Muscle layer of duodenum (tissue), 2 donors: ENCODE data around the gene AMH.

Experiments used
- H3K27ac ChIP-seq: one replicate; pipeline ENCODE4 v1.7.0; 2013; ENCODE audit warnings: mild to moderate bottlenecking, low read length
- H3K27me3 ChIP-seq: one replicate; pipeline ENCODE4 v1.7.0; 2013; ENCODE audit warnings: low read depth, mild to moderate bottlenecking, control low read depth, low read length
- H3K36me3 ChIP-seq, 2 donors: one replicate each; pipeline ENCODE4 v1.7.0; 2013; ENCODE audit warnings: low read length in 2 of 2, control low read depth in 1 of 2, mild to moderate bottlenecking in 1 of 2; ENCODE audit not compliant: insufficient read depth in 2 of 2, control insufficient read depth in 1 of 2
- H3K4me1 ChIP-seq, 2 donors: one replicate each; pipeline ENCODE4 v1.7.0; 2013; ENCODE audit warnings: low read length in 2 of 2, mild to moderate bottlenecking in 2 of 2, control low read depth in 1 of 2, moderate library complexity in 1 of 2; ENCODE audit not compliant: insufficient read depth in 2 of 2, control insufficient read depth in 1 of 2
- H3K4me3 ChIP-seq, 2 donors: one replicate each; pipeline ENCODE4 v1.7.0; 2013; ENCODE audit warnings: low read length in 2 of 2, low read depth in 1 of 2, mild to moderate bottlenecking in 1 of 2
- H3K9me3 ChIP-seq, 2 donors: one replicate each; pipeline ENCODE4 v1.7.0; 2013; ENCODE audit warnings: low read length in 2 of 2, control low read depth in 1 of 2, mild to moderate bottlenecking in 1 of 2; ENCODE audit not compliant: control insufficient read depth in 1 of 2
- donor health status: healthy.

Gene AMH

GRCh38 chr19:2223391-2223790, 25.7 kb upstream of the AMH start:
- Histone ChIP-seq H3K27ac (no peak overlapping the region), H3K27me3 (no peaks in the 10 kb centered on the region), H3K36me3 (peaks cover 14 to 69% of the 10 kb centered on the region in 2 donors), H3K9me3 (no peaks in the 10 kb centered on the region), H3K4me3 (no peak overlapping the region), H3K4me1 (no peaks in the 10 kb centered on the region)

DNA sequence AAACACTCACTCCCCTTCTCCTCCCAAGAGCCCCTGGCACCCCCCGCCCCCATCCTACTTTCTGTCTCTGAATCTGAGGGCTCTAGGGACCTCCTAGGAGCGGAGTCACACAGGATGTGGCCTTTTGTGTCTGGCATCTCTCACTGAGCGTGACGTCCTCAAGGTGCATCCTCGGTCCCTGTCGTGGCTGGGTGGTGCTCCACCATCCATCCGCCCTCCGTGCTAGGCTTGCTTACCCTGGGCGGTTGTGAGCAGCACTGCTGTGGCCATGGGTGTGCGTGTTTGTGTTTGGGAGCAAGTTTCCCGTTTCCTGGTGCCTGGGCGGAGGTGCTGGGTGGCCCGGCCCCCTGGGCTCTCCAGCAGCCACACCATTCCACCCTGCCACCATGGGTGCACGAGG, 25.2 kb upstream of the AMH start:
- no peak overlapping the region for H3K4me3 ChIP-seq
- H3K27me3 ChIP-seq: no peaks in the 10 kb centered on the region
- no peak overlapping the region for H3K27ac ChIP-seq
- H3K9me3 ChIP-seq: no peaks in the 10 kb centered on the region
- H3K36me3 ChIP-seq: peaks cover 15 to 74% of the 10 kb centered on the region in 2 donors
- no peaks in the 10 kb centered on the region for H3K4me1 ChIP-seq

DNA sequence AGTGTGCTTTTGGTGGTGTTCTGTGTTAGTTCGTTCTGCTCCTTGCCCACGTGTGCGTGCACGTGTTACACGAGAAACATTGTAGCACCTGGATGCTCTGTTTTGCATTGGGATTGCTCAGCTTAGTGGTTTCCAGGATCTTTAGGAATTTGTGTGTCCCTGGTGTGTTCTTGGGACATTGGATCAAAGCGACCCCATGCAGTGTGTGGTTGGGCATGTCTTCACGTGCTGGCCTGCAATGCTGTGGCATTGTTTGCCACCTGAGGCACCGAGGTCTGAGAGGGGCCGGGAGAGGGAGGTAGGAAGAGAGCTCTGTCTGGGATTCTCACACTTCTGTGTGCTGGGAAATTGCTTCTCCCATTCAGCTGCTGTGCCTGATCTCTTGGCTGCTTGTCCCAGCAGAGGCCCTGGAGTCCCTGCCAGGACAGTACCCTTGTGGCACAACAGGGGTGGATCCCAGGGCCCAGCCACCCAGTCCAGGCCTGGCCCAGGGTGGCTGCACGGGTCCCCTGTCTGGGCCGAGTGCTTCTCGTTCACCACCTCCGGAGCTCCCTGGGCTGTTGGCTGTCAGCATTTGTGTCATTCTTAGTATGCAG, 24.3 kb upstream of the AMH start:
- H3K4me3 ChIP-seq: no peak overlapping the region
- H3K4me1 ChIP-seq: no peaks in the 10 kb centered on the region
- no peak overlapping the region for H3K27ac ChIP-seq
- H3K27me3 ChIP-seq: no peaks in the 10 kb centered on the region
- H3K9me3 ChIP-seq: no peaks in the 10 kb centered on the region
- H3K36me3 ChIP-seq: peaks cover 18 to 74% of the 10 kb centered on the region in 2 donors

- H3K36me3 ChIP-seq: peaks cover 18 to 74% of the 10 kb centered on the region in 2 donors
- H3K4me1 ChIP-seq: no peaks in the 10 kb centered on the region
- no peaks in the 10 kb centered on the region for H3K27me3 ChIP-seq
These were observed 23.6 kb upstream of the AMH start for GRCh38 chr19:2225415-2226050.

DNA sequence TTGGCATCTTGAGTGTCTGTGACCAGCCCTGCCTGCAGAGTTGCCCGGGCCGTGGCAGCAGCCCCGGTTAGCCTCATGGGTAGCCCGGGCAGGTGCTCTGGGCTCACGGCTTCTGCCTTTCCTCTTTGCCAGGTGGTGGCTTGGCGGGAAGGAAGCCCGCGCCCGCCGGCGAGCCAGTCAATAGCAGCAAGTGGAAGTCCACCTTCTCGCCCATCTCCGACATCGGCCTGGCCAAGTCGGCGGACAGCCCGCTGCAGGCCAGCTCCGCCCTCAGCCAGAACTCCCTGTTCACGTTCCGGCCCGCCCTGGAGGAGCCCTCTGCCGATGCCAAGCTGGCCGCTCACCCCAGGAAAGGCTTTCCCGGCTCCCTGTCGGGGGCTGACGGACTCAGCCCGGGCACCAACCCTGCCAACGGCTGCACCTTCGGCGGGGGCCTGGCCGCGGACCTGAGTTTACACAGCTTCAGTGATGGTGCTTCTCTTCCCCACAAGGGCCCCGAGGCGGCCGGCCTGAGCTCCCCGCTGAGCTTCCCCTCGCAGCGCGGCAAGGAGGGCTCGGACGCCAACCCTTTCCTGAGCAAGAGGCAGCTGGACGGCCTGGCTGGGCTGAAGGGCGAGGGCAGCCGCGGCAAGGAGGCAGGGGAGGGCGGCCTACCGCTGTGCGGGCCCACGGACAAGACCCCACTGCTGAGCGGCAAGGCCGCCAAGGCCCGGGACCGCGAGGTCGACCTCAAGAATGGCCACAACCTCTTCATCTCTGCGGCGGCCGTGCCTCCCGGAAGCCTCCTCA, 22.9 kb upstream of the AMH start:
- H3K9me3 ChIP-seq: no peaks in the 10 kb centered on the region
- no peaks in the 10 kb centered on the region for H3K4me1 ChIP-seq
- no peak overlapping the region for H3K27ac ChIP-seq
- no peak overlapping the region for H3K4me3 ChIP-seq
- H3K36me3 ChIP-seq: peaks cover 18 to 79% of the 10 kb centered on the region in 2 donors
- no peaks in the 10 kb centered on the region for H3K27me3 ChIP-seq

More at GRCh38 chr19:2225415-2226050, 23.6 kb upstream of the AMH start:
- H3K9me3 ChIP-seq: no peaks in the 10 kb centered on the region
- H3K4me3 ChIP-seq: no peak overlapping the region
- no peak overlapping the region for H3K27ac ChIP-seq

DNA sequence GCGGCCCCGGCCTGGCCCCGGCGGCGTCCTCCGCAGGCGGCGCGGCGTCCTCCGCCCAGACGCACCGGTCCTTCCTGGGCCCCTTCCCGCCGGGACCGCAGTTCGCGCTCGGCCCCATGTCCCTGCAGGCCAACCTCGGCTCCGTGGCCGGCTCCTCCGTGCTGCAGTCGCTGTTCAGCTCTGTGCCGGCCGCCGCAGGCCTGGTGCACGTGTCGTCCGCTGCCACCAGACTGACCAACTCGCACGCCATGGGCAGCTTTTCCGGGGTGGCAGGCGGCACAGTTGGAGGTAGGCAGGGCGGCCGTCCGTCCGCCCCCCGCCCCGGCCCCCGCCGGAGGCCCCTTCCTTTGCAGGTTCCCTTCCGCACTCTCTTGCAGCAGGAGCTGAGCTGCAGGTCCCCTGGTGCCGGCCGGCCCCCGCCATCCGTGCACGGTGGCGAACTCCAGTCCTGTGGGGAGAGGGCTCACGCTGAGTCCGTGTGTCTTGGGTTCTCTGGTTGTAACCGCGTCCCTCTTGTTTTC, 22.2 kb upstream of the AMH start:
- no peaks in the 10 kb centered on the region for H3K27me3 ChIP-seq
- H3K4me3 ChIP-seq: no peak overlapping the region
- no peaks in the 10 kb centered on the region for H3K4me1 ChIP-seq
- no peak overlapping the region for H3K27ac ChIP-seq
- H3K36me3 ChIP-seq: peaks cover 18 to 82% of the 10 kb centered on the region in 2 donors
- no peaks in the 10 kb centered on the region for H3K9me3 ChIP-seq

- Histone ChIP-seq H3K27me3 (no peaks in the 10 kb centered on the region), H3K9me3 (no peaks in the 10 kb centered on the region), H3K4me3 (no peak overlapping the region), H3K4me1 (no peaks in the 10 kb centered on the region), H3K27ac (no peak overlapping the region), H3K36me3 (peaks cover 18 to 84% of the 10 kb centered on the region in 2 donors)
These were observed 21.5 kb upstream of the AMH start for GRCh38 chr19:2227415-2228156.

DNA sequence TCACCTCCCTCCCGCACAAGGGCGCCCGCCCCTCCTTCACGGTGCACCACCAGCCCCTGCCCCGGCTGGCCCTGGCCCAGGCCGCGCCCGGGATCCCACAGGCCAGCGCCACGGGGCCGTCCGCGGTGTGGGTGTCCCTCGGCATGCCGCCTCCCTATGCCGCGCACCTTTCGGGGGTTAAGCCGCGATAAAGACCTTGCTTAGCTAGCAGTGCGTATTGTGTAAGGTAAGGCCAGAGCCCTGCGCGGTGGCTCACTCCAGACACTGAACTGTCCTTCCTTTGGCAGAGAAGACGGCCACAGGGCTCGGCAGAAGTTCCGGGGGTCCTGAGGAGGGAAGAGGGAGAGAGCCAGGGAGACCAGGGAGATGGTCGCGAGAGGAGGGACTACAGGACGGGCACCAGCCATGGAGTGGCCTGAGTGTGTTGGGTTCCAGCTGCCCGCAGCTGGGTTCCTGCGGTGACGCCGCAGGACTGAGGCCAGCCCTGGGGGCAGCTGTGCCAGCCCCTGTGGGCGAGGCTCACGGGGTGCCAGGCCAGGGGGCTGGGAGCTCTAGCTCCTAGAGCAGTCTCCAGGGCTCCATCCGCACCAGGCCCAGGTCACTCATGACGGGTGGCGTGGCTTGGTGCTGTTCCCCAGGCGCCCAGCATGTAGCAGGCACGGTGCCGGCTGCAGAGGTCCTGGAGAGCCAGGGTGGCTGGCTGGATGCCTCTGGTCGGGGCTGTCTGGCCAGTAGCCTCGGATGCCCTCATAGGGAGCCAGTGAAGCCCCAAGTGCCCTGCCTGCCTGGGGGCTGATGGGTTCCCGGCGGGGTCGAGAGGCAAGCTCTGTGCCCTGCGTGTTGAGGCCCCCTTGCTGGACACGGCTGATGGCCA, 20.7 kb upstream of the AMH start:
- Histone ChIP-seq H3K9me3 (no peaks in the 10 kb centered on the region), H3K27me3 (no peaks in the 10 kb centered on the region), H3K27ac (no peak overlapping the region), H3K36me3 (peaks cover 18 to 92% of the 10 kb centered on the region in 2 donors), H3K4me3 (no peak overlapping the region), H3K4me1 (no peaks in the 10 kb centered on the region)

- Histone ChIP-seq H3K4me1 (no peaks in the 10 kb centered on the region), H3K27me3 (no peaks in the 10 kb centered on the region), H3K36me3 (peaks cover 11 to 87% of the 10 kb centered on the region in 2 donors), H3K4me3 (no peak overlapping the region), H3K27ac (no peak overlapping the region), H3K9me3 (no peaks in the 10 kb centered on the region)
These were observed 19.8 kb upstream of the AMH start for GRCh38 chr19:2229103-2230032.
